Psoas muscle (tissue), 8 donors: ENCODE data around the gene UGT8. TPM values are rescaled to one million over a fixed set of nuclear protein-coding genes. Genes with fewer than 3 reads are reported as not detected.

Source experiments
- ATAC-seq, 4 donors: fragments of 200-7000 bp; cut with Tn5 transposase; one replicate each; pipeline ENCODE4 v1.9.1; 2020; ENCODE audit warnings: moderate library complexity in 3 of 4, mild to moderate bottlenecking in 2 of 4
- DNase-seq, 2 donors: peaks; one replicate each; pipeline ENCODE4 v3.0.0-alpha.2; 2020
- H3K27ac ChIP-seq: fragments of 200-600 bp; one replicate; pipeline ENCODE4 v1.8.0; 2022
- H3K27me3 ChIP-seq, 3 donors: fragments of 200-600 bp in 1 of 3; one replicate each; pipeline versions ENCODE4 v1.6.1 to v1.8.0; 2013 to 2022; ENCODE audit warnings: low read length in 2 of 3, mild to moderate bottlenecking in 2 of 3, moderate library complexity in 1 of 3; ENCODE audit not compliant: insufficient read depth in 3 of 3
- H3K36me3 ChIP-seq, 2 donors: fragments of 200-600 bp in 1 of 2; one replicate each; pipeline versions ENCODE4 v1.6.1 to v1.8.0; 2013 to 2022; ENCODE audit warnings: low read depth in 1 of 2, mild to moderate bottlenecking in 1 of 2, moderate library complexity in 1 of 2; ENCODE audit not compliant: insufficient read depth in 1 of 2
- H3K4me1 ChIP-seq: fragments of 200-600 bp; one replicate; pipeline ENCODE4 v1.8.0; 2022
- H3K4me3 ChIP-seq: fragments of 200-600 bp; one replicate; pipeline ENCODE4 v1.8.0; 2022; ENCODE audit warnings: mild to moderate bottlenecking
- H3K9me3 ChIP-seq: fragments of 200-600 bp; one replicate; pipeline ENCODE4 v1.8.0; 2022
- CTCF ChIP-seq: fragments of 200-600 bp; IDR thresholded peaks from one replicate; pipeline ENCODE4 v1.8.0; 2022; ENCODE audit warnings: antibody characterized with exemption
- WGBS, 3 donors: extraction: QIAGEN DNeasy Blood & Tissue Kit; methylation state at CpG; one replicate each; pipeline versions ENCODE4 v1.1.6 to v1.1.7; 2013; 5-methylcytosine and 5-hydroxymethylcytosine counted together
- intact Hi-C, 2 donors: fragments of 100-400 bp; cut with DNase I; formaldehyde crosslinking; loops; one replicate each; pipeline versions ENCODE4 v1.11.0 to v1.14.2; 2022
- polyA plus RNA-seq, 3 donors: library from polyadenylated mRNA; stranded (reverse); fragments of 200-250 nt; gene quantifications; one replicate each; pipeline ENCODE4 v1.2.3, GENCODE V29; 2013
- total RNA-seq, 4 donors: library from RNA; stranded (reverse); fragmentation: NEBNext Ultra II Directional in 2 of 4; extraction: Animal tissue kit (Norgen Biotek cat#: 25700) in 2 of 4; gene quantifications; one replicate each; pipeline versions ENCODE4 v1.2.1 to v1.2.4, GENCODE V29; 2021 to 2023
- donor health status: healthy with polysubstance abuse.
- donor health status: DM: no; HTN: no; CAD: no; lungs with moderate emphysema.
- donor health status: Bipolar disorder and iron deficiency.
- donor health status: healthy.
- donor health status: DM: yes; HTN: yes; CAD: no.
- donor health status: DM: no; HTN: no; CAD: no.
- donor health status: DM: no; HTN: no; CAD: no.
- donor health status: DM: yes; HTN: yes; CAD: no.

UGT8 gene
- total and polyA plus RNA-seq, 7 donors, result 0.04 to 0.08 (median 0.05) TPM; not detected in 4

GRCh38 chr4:114674080-114674479 is 75.5 kb downstream of the UGT8 start:
- no peaks in the 10 kb centered on the region for H3K4me1 ChIP-seq
- 29 to 41% (median 30%) methylated on average over 2 of the region's 2 CpGs for WGBS, 3 donors
- intact Hi-C loops, result no loop called here
- TF ChIP-seq CTCF, result no peak
- H3K9me3 ChIP-seq, result no peaks in the 10 kb centered on the region
- H3K27me3 ChIP-seq, result no peaks in the 10 kb centered on the region
- H3K4me3 ChIP-seq, result no peak overlapping the region
- DNase-seq, result no peak
- ATAC-seq, result no peak
- no peaks in the 10 kb centered on the region for H3K36me3 ChIP-seq
- no peak overlapping the region for H3K27ac ChIP-seq

- 58 to 83% (median 70%) methylated on average over 1 of the region's 1 CpG for WGBS, 3 donors
Measured at GRCh38 chr4:114677346-114677979, 78.9 kb downstream of the UGT8 start.

GRCh38 chr4:114684462-114684861 is 85.9 kb downstream of the UGT8 start:
- ATAC-seq, result no peak
- intact Hi-C loops, result no loop called here
- H3K4me1 ChIP-seq, result no peaks in the 10 kb centered on the region

More at GRCh38 chr4:114677346-114677979, 78.9 kb downstream of the UGT8 start:
- TF ChIP-seq CTCF, result no peak
- no peak for DNase-seq
- no peaks in the 10 kb centered on the region for H3K27me3 ChIP-seq
- H3K9me3 ChIP-seq, result no peaks in the 10 kb centered on the region
- H3K4me3 ChIP-seq, result no peak overlapping the region
- H3K36me3 ChIP-seq, result no peaks in the 10 kb centered on the region
- no peak for ATAC-seq
- no peak overlapping the region for H3K27ac ChIP-seq
- H3K4me1 ChIP-seq, result no peaks in the 10 kb centered on the region
- intact Hi-C loops, result no loop called here

GRCh38 chr4:114688059-114688458 is 89.5 kb downstream of the UGT8 start:
- intact Hi-C loops, result no loop called here
- 50 to 68% (median 61%) methylated on average over 3 of the region's 3 CpGs for WGBS, 3 donors
- ATAC-seq, result no peak

More at GRCh38 chr4:114684462-114684861, 85.9 kb downstream of the UGT8 start:
- no peak overlapping the region for H3K27ac ChIP-seq
- TF ChIP-seq CTCF, result no peak
- no peaks in the 10 kb centered on the region for H3K36me3 ChIP-seq
- no peaks in the 10 kb centered on the region for H3K27me3 ChIP-seq
- no peak for DNase-seq
- no peak overlapping the region for H3K4me3 ChIP-seq
- no peaks in the 10 kb centered on the region for H3K9me3 ChIP-seq

More at GRCh38 chr4:114688059-114688458, 89.5 kb downstream of the UGT8 start:
- Histone ChIP-seq H3K4me1 (no peaks in the 10 kb centered on the region), H3K4me3 (no peak overlapping the region), H3K36me3 (no peaks in the 10 kb centered on the region), H3K27me3 (no peaks in the 10 kb centered on the region), H3K9me3 (no peaks in the 10 kb centered on the region), H3K27ac (no peak overlapping the region)
- DNase-seq, result no peak
- no peak for TF ChIP-seq CTCF
